ENCODE data around the gene YEATS4. TPM values are rescaled to one million over a fixed set of nuclear protein-coding genes. Genes with fewer than 3 reads are reported as not detected.

Gene YEATS4
- total and polyA plus RNA-seq, 2 donors (not counting 1 experiment from before 2014, with no cell fraction given) = 17.7 to 18.0 TPM

DNA sequence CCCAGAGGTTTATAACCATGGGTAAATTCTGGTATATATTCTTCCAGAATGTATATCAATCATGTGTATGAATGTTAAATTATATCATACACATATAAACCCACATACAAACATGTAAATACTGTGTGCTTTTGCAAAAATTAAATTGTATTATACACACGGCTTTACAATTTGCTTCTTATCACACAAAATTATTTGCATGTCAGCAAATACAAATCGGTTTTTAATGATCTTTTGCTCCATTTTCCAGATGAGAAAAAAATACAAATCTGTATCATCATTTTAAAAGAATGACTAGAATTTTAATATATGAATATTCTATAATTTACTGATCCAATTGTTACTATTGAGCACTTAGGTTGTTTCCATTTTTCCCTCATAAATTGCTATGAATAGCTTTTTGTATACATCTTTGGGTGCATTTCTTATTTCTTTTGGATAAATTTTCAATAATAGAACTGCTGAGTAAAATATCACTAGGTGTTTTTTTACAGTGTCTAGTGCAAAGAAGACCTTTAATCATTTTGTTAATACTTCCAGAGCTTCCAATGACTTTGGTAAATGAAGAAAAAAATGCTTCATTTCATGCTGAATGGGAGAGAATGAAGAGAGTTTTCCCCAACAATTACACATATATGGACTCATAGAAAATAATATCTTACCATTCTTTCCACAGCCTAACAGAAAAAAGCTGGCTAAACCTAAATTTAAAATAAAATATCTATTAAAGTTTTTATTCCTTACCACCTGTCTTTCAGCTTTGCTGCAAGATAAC, 7.9 kb upstream of the YEATS4 start:
- Histone ChIP-seq H3K36me3 (replicated peaks in 1 of 2; ENCODE audit: control extremely low read depth in 1 of 2, control insufficient read depth in 1 of 2, extremely low read depth in 1 of 2, insufficient read depth in 2 of 2, low read length in 1 of 2) (no peaks in the 10 kb centered on the region), H3K4me2 (replicated peaks; ENCODE audit: low read depth, low read length, poor library complexity, severe bottlenecking) (no peak overlapping the region), H3K79me2 (ENCODE audit: control insufficient read depth, insufficient read depth, low read length) (no peaks in the 10 kb centered on the region), H3K9me3 (ENCODE audit: control extremely low read depth in 1 of 3, control insufficient read depth in 2 of 3, insufficient read depth in 1 of 3, low read length in 2 of 3) (no peaks in the 10 kb centered on the region), H4K20me1 (ENCODE audit: control insufficient read depth, insufficient read depth, low read length, poor library complexity, severe bottlenecking) (no peaks in the 10 kb centered on the region), H3K4me1 (ENCODE audit: control insufficient read depth in 2 of 2, insufficient read depth in 2 of 2, low read length in 2 of 2) (peaks cover 6 to 8% of the 10 kb centered on the region in 2 donors), H3K27ac (ENCODE audit: low read length in 2 of 2) (no peak overlapping the region), H3K9ac (ENCODE audit: low read length) (no peak overlapping the region), H3K4me3 (ENCODE audit: control extremely low read depth in 1 of 5, extremely low read depth in 1 of 5, insufficient read depth in 1 of 5, low read depth in 2 of 5, low read length in 4 of 5) (no peak overlapping the region), H2AFZ (ENCODE audit: insufficient read depth, low read depth, low read length, poor library complexity, severe bottlenecking) (no peak overlapping the region), H3K27me3 (replicated peaks in 1 of 4; ENCODE audit: control extremely low read depth in 1 of 4, control insufficient read depth in 3 of 4, insufficient read depth in 4 of 4, low read length in 3 of 4) (no peaks in the 10 kb centered on the region)
- peaks cover 6% of the 10 kb centered on the region for H3K4me1 Mint-ChIP-seq
- H3K27ac Mint-ChIP-seq = no peak overlapping the region
- ATAC-seq (ENCODE audit: low read depth) (no peak), DNase-seq (no peak)
- no peaks in the 10 kb centered on the region for H3K27me3 Mint-ChIP-seq
- H3K9me3 Mint-ChIP-seq (ENCODE audit: insufficient read depth) = no peaks in the 10 kb centered on the region
- intact Hi-C loops (cut with micrococcal nuclease) = no loop called here
- ChIA-PET POLR2A (no interaction called here), CTCF (interaction anchor here (1.1 to 1.6 kb wide), 2 partner anchors 61 to 288 kb away, joined by 4 to 5 read pairs; no protein-coding TSS in a partner anchor)
- no peak for TF ChIP-seq EZH2 (IDR thresholded peaks at IDR 0.05; ENCODE audit: borderline replicate concordance, insufficient read depth, low read depth, low read length, poor library complexity, severe bottlenecking)
- TF ChIP-seq, protein P1, sequence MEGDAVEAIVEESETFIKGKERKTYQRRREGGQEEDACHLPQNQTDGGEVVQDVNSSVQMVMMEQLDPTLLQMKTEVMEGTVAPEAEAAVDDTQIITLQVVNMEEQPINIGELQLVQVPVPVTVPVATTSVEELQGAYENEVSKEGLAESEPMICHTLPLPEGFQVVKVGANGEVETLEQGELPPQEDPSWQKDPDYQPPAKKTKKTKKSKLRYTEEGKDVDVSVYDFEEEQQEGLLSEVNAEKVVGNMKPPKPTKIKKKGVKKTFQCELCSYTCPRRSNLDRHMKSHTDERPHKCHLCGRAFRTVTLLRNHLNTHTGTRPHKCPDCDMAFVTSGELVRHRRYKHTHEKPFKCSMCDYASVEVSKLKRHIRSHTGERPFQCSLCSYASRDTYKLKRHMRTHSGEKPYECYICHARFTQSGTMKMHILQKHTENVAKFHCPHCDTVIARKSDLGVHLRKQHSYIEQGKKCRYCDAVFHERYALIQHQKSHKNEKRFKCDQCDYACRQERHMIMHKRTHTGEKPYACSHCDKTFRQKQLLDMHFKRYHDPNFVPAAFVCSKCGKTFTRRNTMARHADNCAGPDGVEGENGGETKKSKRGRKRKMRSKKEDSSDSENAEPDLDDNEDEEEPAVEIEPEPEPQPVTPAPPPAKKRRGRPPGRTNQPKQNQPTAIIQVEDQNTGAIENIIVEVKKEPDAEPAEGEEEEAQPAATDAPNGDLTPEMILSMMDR (IDR thresholded peaks at IDR 0.05) = no peak
- H3K4me3 Mint-ChIP-seq = no peak overlapping the region
- no CpG with 5 or more reads among the region's 2 CpGs for WGBS (ENCODE audit: insufficient coverage)

DNA sequence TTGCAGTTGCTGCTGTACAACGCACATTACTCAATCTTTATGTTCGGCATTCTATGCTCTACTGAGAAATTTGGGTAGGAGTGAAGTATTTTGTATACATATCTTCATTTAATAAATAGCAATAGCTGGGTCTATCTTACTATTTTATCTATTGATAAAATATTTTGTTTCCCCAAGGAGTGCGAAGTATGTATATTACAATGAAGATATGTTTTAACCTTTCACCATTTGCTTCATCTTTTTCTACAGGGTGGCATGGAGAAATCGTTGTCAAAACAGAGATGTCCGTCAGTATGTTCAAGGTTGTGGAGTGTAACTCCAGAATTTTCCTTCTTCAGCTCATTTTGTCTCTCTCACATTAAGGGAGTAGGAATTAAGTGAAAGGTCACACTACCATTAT, 6.6 kb upstream of the YEATS4 start:
- Histone ChIP-seq H3K4me3 (ENCODE audit: control extremely low read depth in 1 of 5, extremely low read depth in 1 of 5, insufficient read depth in 1 of 5, low read depth in 2 of 5, low read length in 4 of 5) (no peak overlapping the region), H3K36me3 (replicated peaks in 1 of 2; ENCODE audit: control extremely low read depth in 1 of 2, control insufficient read depth in 1 of 2, extremely low read depth in 1 of 2, insufficient read depth in 2 of 2, low read length in 1 of 2) (no peaks in the 10 kb centered on the region), H3K9me3 (ENCODE audit: control extremely low read depth in 1 of 3, control insufficient read depth in 2 of 3, insufficient read depth in 1 of 3, low read length in 2 of 3) (no peaks in the 10 kb centered on the region), H3K4me2 (replicated peaks; ENCODE audit: low read depth, low read length, poor library complexity, severe bottlenecking) (no peak overlapping the region), H3K4me1 (ENCODE audit: control insufficient read depth in 2 of 2, insufficient read depth in 2 of 2, low read length in 2 of 2) (peaks cover 10 to 12% of the 10 kb centered on the region in 2 donors), H3K27me3 (replicated peaks in 1 of 4; ENCODE audit: control extremely low read depth in 1 of 4, control insufficient read depth in 3 of 4, insufficient read depth in 4 of 4, low read length in 3 of 4) (no peaks in the 10 kb centered on the region), H3K27ac (ENCODE audit: low read length in 2 of 2) (no peak overlapping the region), H2AFZ (ENCODE audit: insufficient read depth, low read depth, low read length, poor library complexity, severe bottlenecking) (no peak overlapping the region), H3K9ac (ENCODE audit: low read length) (no peak overlapping the region), H3K79me2 (ENCODE audit: control insufficient read depth, insufficient read depth, low read length) (no peaks in the 10 kb centered on the region), H4K20me1 (ENCODE audit: control insufficient read depth, insufficient read depth, low read length, poor library complexity, severe bottlenecking) (no peaks in the 10 kb centered on the region)
- intact Hi-C loops (cut with micrococcal nuclease) = no loop called here
- TF ChIP-seq, protein P1 (IDR thresholded peaks at IDR 0.05) = no peak
- no CpG with 5 or more reads among the region's 5 CpGs for WGBS (ENCODE audit: insufficient coverage)
- Mint-ChIP-seq H3K4me3 (no peak overlapping the region), H3K27me3 (no peaks in the 10 kb centered on the region), H3K9me3 (ENCODE audit: insufficient read depth) (no peaks in the 10 kb centered on the region), H3K27ac (no peak overlapping the region), H3K4me1 (peaks cover 9% of the 10 kb centered on the region)
- DNase-seq (no peak), ATAC-seq (ENCODE audit: low read depth) (no peak)
- POLR2A ChIA-PET = no interaction called here
- CTCF ChIA-PET = interaction anchor here (1.1 to 1.6 kb wide), 2 partner anchors 62 to 287 kb away, joined by 4 to 5 read pairs; no protein-coding TSS in a partner anchor
